ENCODE measurements around the gene CABP4. TPM values are rescaled to one million over a fixed set of nuclear protein-coding genes. Genes with fewer than 3 reads are reported as not detected.

CABP4 gene
- total RNA-seq, 1 experiment from 2014 or later = not detected

DNA sequence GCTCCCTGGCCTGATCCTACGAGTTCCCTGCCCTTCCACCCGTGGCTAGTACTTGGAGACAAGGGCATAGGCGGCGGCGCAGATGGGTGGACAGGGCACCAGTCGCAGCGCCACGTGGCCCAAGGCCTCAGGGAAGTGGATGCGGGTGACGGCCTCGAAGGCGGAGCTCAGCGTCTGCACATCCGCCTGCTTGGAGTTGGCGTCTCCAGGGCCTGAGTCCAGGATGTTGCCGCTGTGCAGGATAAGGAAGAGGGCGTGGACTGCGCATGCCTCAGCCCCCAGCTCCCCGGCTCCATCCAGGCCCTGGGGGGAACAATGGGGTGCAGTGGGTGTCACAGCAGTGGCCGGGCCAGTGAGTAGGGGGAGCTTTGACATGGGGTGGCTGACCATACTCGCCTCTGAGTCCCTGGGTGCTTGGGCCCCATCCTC, 43.4 kb downstream of the CABP4 start:
- intact Hi-C loops (cut with micrococcal nuclease; ENCODE audit: unreplicated experiment) = no loop called here
- H3K4me3 ChIP-seq (ENCODE audit: low read depth, low read length) = no peak overlapping the region
- Mint-ChIP-seq H3K36me3 (ENCODE audit: insufficient read depth, unreplicated experiment) (peaks cover 71% of the 10 kb centered on the region), H3K4me1 (ENCODE audit: low read depth, unreplicated experiment) (peaks cover 7% of the 10 kb centered on the region), H3K27me3 (ENCODE audit: insufficient read depth, unreplicated experiment) (no peaks in the 10 kb centered on the region), H3K4me3 (ENCODE audit: unreplicated experiment) (no peak overlapping the region), H3K9me3 (ENCODE audit: unreplicated experiment) (no peaks in the 10 kb centered on the region), H3K27ac (ENCODE audit: unreplicated experiment) (no peak overlapping the region)
- no peaks in the 10 kb centered on the region; the same call in 1 of the 2 replicates for H3K4me1 ChIP-seq
- ChIA-PET CTCF (interaction anchor here (0.6 kb wide), 1 partner anchor 338 kb away, joined by 3 read pairs; no protein-coding TSS in a partner anchor), POLR2A (interaction anchor here (0.5 kb wide), 1 partner anchor 71 kb away, joined by 8 read pairs; no protein-coding TSS in a partner anchor)
- H3K36me3 ChIP-seq (ENCODE audit: control insufficient read depth, insufficient read depth, low read length) = peaks cover 4% of the 10 kb centered on the region; the same call in 1 of the 2 replicates
- no TSS peak for BruUV-seq (replicated peaks)
- TF ChIP-seq, protein P1, sequence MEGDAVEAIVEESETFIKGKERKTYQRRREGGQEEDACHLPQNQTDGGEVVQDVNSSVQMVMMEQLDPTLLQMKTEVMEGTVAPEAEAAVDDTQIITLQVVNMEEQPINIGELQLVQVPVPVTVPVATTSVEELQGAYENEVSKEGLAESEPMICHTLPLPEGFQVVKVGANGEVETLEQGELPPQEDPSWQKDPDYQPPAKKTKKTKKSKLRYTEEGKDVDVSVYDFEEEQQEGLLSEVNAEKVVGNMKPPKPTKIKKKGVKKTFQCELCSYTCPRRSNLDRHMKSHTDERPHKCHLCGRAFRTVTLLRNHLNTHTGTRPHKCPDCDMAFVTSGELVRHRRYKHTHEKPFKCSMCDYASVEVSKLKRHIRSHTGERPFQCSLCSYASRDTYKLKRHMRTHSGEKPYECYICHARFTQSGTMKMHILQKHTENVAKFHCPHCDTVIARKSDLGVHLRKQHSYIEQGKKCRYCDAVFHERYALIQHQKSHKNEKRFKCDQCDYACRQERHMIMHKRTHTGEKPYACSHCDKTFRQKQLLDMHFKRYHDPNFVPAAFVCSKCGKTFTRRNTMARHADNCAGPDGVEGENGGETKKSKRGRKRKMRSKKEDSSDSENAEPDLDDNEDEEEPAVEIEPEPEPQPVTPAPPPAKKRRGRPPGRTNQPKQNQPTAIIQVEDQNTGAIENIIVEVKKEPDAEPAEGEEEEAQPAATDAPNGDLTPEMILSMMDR (IDR thresholded peaks at IDR 0.05; ENCODE audit: insufficient read depth in 1 of 2, low read depth in 1 of 2, low read length in 1 of 2, severe bottlenecking in 1 of 2, unreplicated experiment in 1 of 2) = no peak
- H3K27me3 ChIP-seq (replicated peaks; ENCODE audit: control insufficient read depth, insufficient read depth, low read length) = no peaks in the 10 kb centered on the region
- DNase-seq = no peak
- no peaks in the 10 kb centered on the region for H3K9me3 ChIP-seq

DNA sequence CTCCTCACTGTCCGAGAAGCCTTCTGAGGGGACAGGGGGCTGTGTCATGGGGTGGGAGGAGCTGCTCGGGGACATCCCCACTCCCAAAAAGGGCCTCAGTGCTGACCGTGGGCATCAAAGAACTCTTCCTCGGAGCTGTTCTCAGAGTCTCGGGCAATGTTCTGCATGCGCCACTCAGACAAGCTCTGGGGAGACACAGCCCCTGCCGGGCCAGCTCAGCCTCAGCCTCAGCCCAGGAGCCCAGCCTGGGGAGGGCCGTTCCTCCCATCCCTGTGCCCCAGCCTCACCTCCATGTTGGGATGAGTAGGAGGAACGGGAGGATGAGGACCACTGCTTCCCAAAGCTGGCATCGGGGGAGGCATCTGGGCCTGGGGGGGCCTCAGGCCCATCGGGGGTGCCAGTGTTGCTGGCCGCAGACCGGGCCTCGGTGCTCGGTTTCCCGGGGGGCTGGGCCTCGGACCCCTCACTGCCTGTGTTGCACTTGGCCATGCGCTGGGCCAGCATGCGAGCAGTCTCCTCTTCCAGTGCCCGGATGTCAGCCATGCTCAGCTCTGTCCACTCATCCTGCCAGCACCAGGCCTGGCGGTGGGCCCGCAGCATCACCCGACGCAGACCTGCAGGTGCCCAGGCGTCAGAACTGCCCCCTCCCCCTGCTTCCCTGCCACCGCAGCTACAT, 44.8 kb downstream of the CABP4 start:
- no TSS peak for BruUV-seq (replicated peaks)
- Histone ChIP-seq H3K9me3 (no peaks in the 10 kb centered on the region), H3K4me3 (ENCODE audit: low read depth, low read length) (no peak overlapping the region), H3K36me3 (ENCODE audit: control insufficient read depth, insufficient read depth, low read length) (peaks cover 4% of the 10 kb centered on the region; the same call in 1 of the 2 replicates), H3K27me3 (replicated peaks; ENCODE audit: control insufficient read depth, insufficient read depth, low read length) (no peaks in the 10 kb centered on the region), H3K4me1 (peaks cover 3% of the 10 kb centered on the region; the same call in 1 of the 2 replicates)
- Mint-ChIP-seq H3K4me1 (ENCODE audit: low read depth, unreplicated experiment) (peaks cover 7% of the 10 kb centered on the region), H3K27me3 (ENCODE audit: insufficient read depth, unreplicated experiment) (no peaks in the 10 kb centered on the region), H3K4me3 (ENCODE audit: unreplicated experiment) (no peak overlapping the region), H3K36me3 (ENCODE audit: insufficient read depth, unreplicated experiment) (peaks cover 66% of the 10 kb centered on the region), H3K9me3 (ENCODE audit: unreplicated experiment) (no peaks in the 10 kb centered on the region), H3K27ac (ENCODE audit: unreplicated experiment) (no peak overlapping the region)
- TF ChIP-seq, protein P1 (IDR thresholded peaks at IDR 0.05; ENCODE audit: insufficient read depth in 1 of 2, low read depth in 1 of 2, low read length in 1 of 2, severe bottlenecking in 1 of 2, unreplicated experiment in 1 of 2) = no peak
- ChIA-PET CTCF (interaction anchor here (1.1 kb wide), 1 partner anchor 130 kb away, joined by 5 read pairs; the partner anchor contains the start of gene NUDT8), POLR2A (no interaction called here)
- intact Hi-C loops (cut with micrococcal nuclease; ENCODE audit: unreplicated experiment) = loop anchor here (10.0 kb wide), 1 partner anchor 385 kb away; the partner anchor contains the start of gene KDM2A
- peak in 1 of 2 experiments; percentile 37 for DNase-seq

DNA sequence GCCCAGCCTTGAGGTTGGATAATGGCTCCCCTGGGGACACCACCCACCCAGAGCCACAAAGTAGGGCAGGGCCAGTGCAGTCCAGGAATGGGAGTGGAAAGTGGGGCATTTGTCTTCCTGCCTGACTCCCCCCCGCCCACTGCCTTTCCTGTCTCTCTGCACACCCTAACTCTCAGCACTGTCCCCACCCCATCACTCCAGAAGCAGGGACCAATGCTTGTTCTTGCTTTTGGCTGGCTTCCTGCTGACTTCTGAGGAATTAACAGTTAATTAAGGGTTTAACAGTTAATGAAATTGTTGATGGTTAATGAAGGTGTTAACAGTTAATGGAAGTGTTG, 45.3 kb downstream of the CABP4 start:
- peaks cover 9% of the 10 kb centered on the region for H3K4me1 Mint-ChIP-seq (ENCODE audit: low read depth, unreplicated experiment)
- Histone ChIP-seq H3K9me3 (no peaks in the 10 kb centered on the region), H3K4me1 (peaks cover 5% of the 10 kb centered on the region), H3K4me3 (ENCODE audit: low read depth, low read length) (no peak overlapping the region), H3K27me3 (replicated peaks; ENCODE audit: control insufficient read depth, insufficient read depth, low read length) (no peaks in the 10 kb centered on the region), H3K36me3 (ENCODE audit: control insufficient read depth, insufficient read depth, low read length) (peaks cover 4% of the 10 kb centered on the region; the same call in 1 of the 2 replicates)
- H3K9me3 Mint-ChIP-seq (ENCODE audit: unreplicated experiment) = no peaks in the 10 kb centered on the region
- TF ChIP-seq, protein P1 (IDR thresholded peaks at IDR 0.05; ENCODE audit: insufficient read depth in 1 of 2, low read depth in 1 of 2, low read length in 1 of 2, severe bottlenecking in 1 of 2, unreplicated experiment in 1 of 2) = no peak
- DNase-seq = no peak
- no peak overlapping the region for H3K4me3 Mint-ChIP-seq (ENCODE audit: unreplicated experiment)
- H3K27me3 Mint-ChIP-seq (ENCODE audit: insufficient read depth, unreplicated experiment) = no peaks in the 10 kb centered on the region
- intact Hi-C loops (cut with micrococcal nuclease; ENCODE audit: unreplicated experiment) = loop anchor here (10.0 kb wide), 1 partner anchor 386 kb away; the partner anchor contains the start of gene KDM2A
- BruUV-seq (replicated peaks) = no TSS peak
- H3K27ac Mint-ChIP-seq (ENCODE audit: unreplicated experiment) = no peak overlapping the region
- POLR2A ChIA-PET = no interaction called here
- CTCF ChIA-PET = interaction anchor here (1.1 kb wide), 1 partner anchor 129 kb away, joined by 5 read pairs; the partner anchor contains the start of gene NUDT8
- peaks cover 66% of the 10 kb centered on the region for H3K36me3 Mint-ChIP-seq (ENCODE audit: insufficient read depth, unreplicated experiment)
